MCF 10A (cell line): Measurements from ENCODE around the gene PEMT. TPM values are rescaled to one million over a fixed set of nuclear protein-coding genes. Genes with fewer than 3 reads are reported as not detected.

ENCODE experiments used
- BruUV-seq: library from RNA; stranded (reverse); fragments of 400-500 nt; replicated peaks from 2 replicates; lab custom pipeline; 2021; lab: Mats Ljungman, UMichigan
- CTCF ChIA-PET: fragments of 300-600 bp; sonication (Branson Sonifier 250); formaldehyde crosslinking; extraction: SDS; loops from one replicate; lab custom pipeline; 2021; ENCODE audit warnings: antibody characterized with exemption, inconsistent platforms; lab: Yijun Ruan, JAX
- POLR2A ChIA-PET: fragments of 300-600, 350-650 bp; sonication (Branson Sonifier 250); formaldehyde crosslinking; extraction: SDS; loops from one replicate; lab custom pipeline; 2020; ENCODE audit warnings: antibody characterized with exemption, inconsistent platforms; lab: Yijun Ruan, JAX
- DNase-seq: peaks from one replicate; pipeline ENCODE4 v3.0.0-alpha.2; 2018; ENCODE audit not compliant: unreplicated experiment
- H3K27ac Mint-ChIP-seq: one replicate; pipeline ENCODE4 v1.8.0; 2022; ENCODE audit warnings: mild to moderate bottlenecking, low read depth, mixed read lengths; ENCODE audit not compliant: unreplicated experiment
- H3K27me3 Mint-ChIP-seq: one replicate; pipeline ENCODE4 v1.8.0; 2022; ENCODE audit warnings: mixed read lengths; ENCODE audit not compliant: insufficient read depth, unreplicated experiment
- H3K36me3 Mint-ChIP-seq: one replicate; pipeline ENCODE4 v1.8.0; 2022; ENCODE audit warnings: mild to moderate bottlenecking, moderate library complexity, mixed read lengths; ENCODE audit not compliant: insufficient read depth, unreplicated experiment
- H3K4me1 Mint-ChIP-seq: one replicate; pipeline ENCODE4 v1.8.0; 2022; ENCODE audit warnings: mixed read lengths; ENCODE audit not compliant: insufficient read depth, unreplicated experiment
- H3K4me3 Mint-ChIP-seq: one replicate; pipeline ENCODE4 v1.8.0; 2022; ENCODE audit warnings: mild to moderate bottlenecking, moderate library complexity, mixed read lengths; ENCODE audit not compliant: unreplicated experiment
- H3K9me3 Mint-ChIP-seq: one replicate; pipeline ENCODE4 v1.8.0; 2022; ENCODE audit warnings: mixed read lengths; ENCODE audit not compliant: unreplicated experiment
- CTCF ChIP-seq: fragments of 200-600 bp; IDR thresholded peaks from one replicate; pipeline ENCODE4 v1.8.0; 2022; ENCODE audit warnings: antibody characterized with exemption, mild to moderate bottlenecking; ENCODE audit not compliant: unreplicated experiment
- intact Hi-C: fragments of 100-400 bp; cut with micrococcal nuclease; formaldehyde crosslinking; loops from 2 replicates; pipeline ENCODE4 v1.14.1; 2022
- total RNA-seq: library from RNA; stranded (reverse); gene quantifications from 2 replicates; pipeline ENCODE4 v1.2.3, GENCODE V29; 2022

The PEMT gene
- total RNA-seq, 1 experiment from 2014 or later: 49.8 TPM

GRCh38 chr17:17537311-17538099, 54.0 kb downstream of the PEMT start:
- no peak for DNase-seq
- no peak overlapping the region for H3K4me3 Mint-ChIP-seq
- CTCF ChIA-PET: interaction anchor here (0.9 kb wide), 1 partner anchor 30 kb away, joined by 3 read pairs; no protein-coding TSS in a partner anchor
- no peak overlapping the region for H3K27ac Mint-ChIP-seq
- intact Hi-C loops: no loop called here
- POLR2A ChIA-PET: no interaction called here
- H3K27me3 Mint-ChIP-seq: no peaks in the 10 kb centered on the region
- no peaks in the 10 kb centered on the region for H3K36me3 Mint-ChIP-seq
- H3K9me3 Mint-ChIP-seq: no peaks in the 10 kb centered on the region
- no peak for TF ChIP-seq CTCF
- H3K4me1 Mint-ChIP-seq: no peaks in the 10 kb centered on the region
- BruUV-seq: no TSS peak

- H3K9me3 Mint-ChIP-seq: no peaks in the 10 kb centered on the region
- ChIA-PET POLR2A (no interaction called here), CTCF (no interaction called here)
- intact Hi-C loops: no loop called here
- no peaks in the 10 kb centered on the region for H3K27me3 Mint-ChIP-seq
- no peak overlapping the region for H3K27ac Mint-ChIP-seq
- no peaks in the 10 kb centered on the region for H3K4me1 Mint-ChIP-seq
- no peak overlapping the region for H3K4me3 Mint-ChIP-seq
- no TSS peak for BruUV-seq
- no peak for DNase-seq
- TF ChIP-seq CTCF: no peak
- no peaks in the 10 kb centered on the region for H3K36me3 Mint-ChIP-seq
Measured at GRCh38 chr17:17536702-17537101, 54.8 kb downstream of the PEMT start.

- intact Hi-C loops: no loop called here
- Mint-ChIP-seq H3K4me3 (no peak overlapping the region), H3K27ac (no peak overlapping the region), H3K27me3 (no peaks in the 10 kb centered on the region), H3K4me1 (no peaks in the 10 kb centered on the region), H3K36me3 (no peaks in the 10 kb centered on the region), H3K9me3 (no peaks in the 10 kb centered on the region)
- TF ChIP-seq CTCF: no peak
- no TSS peak for BruUV-seq
- POLR2A ChIA-PET: no interaction called here
- DNase-seq: peak; percentile 36
- CTCF ChIA-PET: no interaction called here
Measured at GRCh38 chr17:17535957-17536356, 55.6 kb downstream of the PEMT start.

GRCh38 chr17:17533901-17534441, 57.5 kb downstream of the PEMT start:
- DNase-seq: peak; percentile 15
- BruUV-seq: no TSS peak
- H3K36me3 Mint-ChIP-seq: no peaks in the 10 kb centered on the region
- no peak overlapping the region for H3K4me3 Mint-ChIP-seq
- no peaks in the 10 kb centered on the region for H3K4me1 Mint-ChIP-seq
- no peaks in the 10 kb centered on the region for H3K9me3 Mint-ChIP-seq
- POLR2A ChIA-PET: interaction anchor here (0.7 kb wide), 1 partner anchor 63 kb away, joined by 3 read pairs; no protein-coding TSS in a partner anchor
- no peaks in the 10 kb centered on the region for H3K27me3 Mint-ChIP-seq
- no peak for TF ChIP-seq CTCF
- no peak overlapping the region for H3K27ac Mint-ChIP-seq
- intact Hi-C loops: no loop called here
- CTCF ChIA-PET: no interaction called here
